Testis (tissue), 2 donors: Measurements from ENCODE around the gene WDR20.

ENCODE experiments used
- CTCF ChIP-seq, 3 experiments: fragments of 450-650 bp in 2 of 3; fragments of 200-600 bp in 1 of 3; sonication (generic) in 1 of 3; IDR thresholded peaks; one replicate each; pipeline ENCODE4 v1.5.1; 2016 to 2019; ENCODE audit warnings: antibody characterized with exemption in 3 of 3, mild to moderate bottlenecking in 2 of 3, moderate library complexity in 1 of 3
- POLR2A ChIP-seq: fragments of 450-650 bp; IDR thresholded peaks from one replicate; pipeline ENCODE4 v1.6.1; 2017; ENCODE audit warnings: antibody characterized with exemption, mild to moderate bottlenecking, moderate library complexity

- TF ChIP-seq CTCF (IDR thresholded peaks at IDR 0.05): no peak
- no peak for TF ChIP-seq POLR2A
Measured at GRCh38 chr14:102232348-102232625, 92.6 kb downstream of the WDR20 start.
